ENCODE measurements around the gene DOCK10. TPM values are rescaled to one million over a fixed set of nuclear protein-coding genes. Genes with fewer than 3 reads are reported as not detected.
A peak's percentile ranks its signal among the peaks of the same experiment; 100 is the strongest.

Gene DOCK10
- total RNA-seq, 5 donors from 2014 or later (not counting 1 experiment from before 2014, with no cell fraction given): 206 to 266 (median 235) TPM

GRCh38 chr2:224969633-224970260, 72.5 kb downstream of the DOCK10 start:
- Histone ChIP-seq H3K4me3 (ENCODE audit: control insufficient read depth in 1 of 2, extremely low read depth in 1 of 2, low read length in 1 of 2) (no peak overlapping the region), H3K27me3 (replicated peaks in 1 of 2; ENCODE audit: control insufficient read depth in 2 of 2, extremely low read depth in 1 of 2, insufficient read depth in 2 of 2, low read length in 1 of 2) (no peaks in the 10 kb centered on the region), H3K9me3 (no peaks in the 10 kb centered on the region), H3K36me3 (ENCODE audit: control insufficient read depth in 2 of 2, extremely low read depth in 1 of 2, insufficient read depth in 1 of 2, low read length in 1 of 2) (no peaks in the 10 kb centered on the region), H3K27ac (ENCODE audit: low read length) (no peak overlapping the region), H3K4me1 (ENCODE audit: control insufficient read depth in 1 of 2, extremely low read depth in 1 of 2, insufficient read depth in 2 of 2, low read length in 2 of 2) (peaks cover 28 to 30% of the 10 kb centered on the region in 2 experiments)
- H3K9me3 Mint-ChIP-seq: no peaks in the 10 kb centered on the region
- POLR2A ChIA-PET: no interaction called here
- CTCF ChIA-PET: interaction anchor here in 1 of 2 donors (0.8 kb wide), 1 partner anchor 9 kb away, joined by 3 read pairs; no protein-coding TSS in a partner anchor
- peaks cover 11% of the 10 kb centered on the region for H3K36me3 Mint-ChIP-seq
- peaks cover 70 to 81% (median 80%) of the 10 kb centered on the region in 3 donors for H3K4me1 Mint-ChIP-seq
- DNase-seq: no peak
- no peak for ATAC-seq (replicated peaks in 1 of 4)
- H3K4me3 Mint-ChIP-seq: peak overlapping the region in 2 of 3 donors; percentile 25 to 36
- peak overlapping the region; percentile 80 to 88 for H3K27ac Mint-ChIP-seq
- 0% methylated on average over 1 of the region's 4 CpGs for WGBS (ENCODE audit: insufficient coverage)
- no peaks in the 10 kb centered on the region for H3K27me3 Mint-ChIP-seq

- peak overlapping the region; percentile 44 to 88 for H3K27ac Mint-ChIP-seq
- CTCF ChIA-PET: no interaction called here
Measured at GRCh38 chr2:224969095-224969494, 73.2 kb downstream of the DOCK10 start.

GRCh38 chr2:224968051-224968450, 74.2 kb downstream of the DOCK10 start:
- Mint-ChIP-seq H3K27me3 (no peaks in the 10 kb centered on the region), H3K9me3 (no peaks in the 10 kb centered on the region), H3K27ac (peak overlapping the region; percentile 43 to 54), H3K4me1 (peaks cover 68 to 77% (median 73%) of the 10 kb centered on the region in 3 donors), H3K4me3 (no peak overlapping the region), H3K36me3 (peaks cover 11% of the 10 kb centered on the region)
- Histone ChIP-seq H3K27ac (ENCODE audit: low read length) (no peak overlapping the region), H3K36me3 (ENCODE audit: control insufficient read depth in 2 of 2, extremely low read depth in 1 of 2, insufficient read depth in 1 of 2, low read length in 1 of 2) (no peaks in the 10 kb centered on the region), H3K27me3 (replicated peaks in 1 of 2; ENCODE audit: control insufficient read depth in 2 of 2, extremely low read depth in 1 of 2, insufficient read depth in 2 of 2, low read length in 1 of 2) (no peaks in the 10 kb centered on the region), H3K4me1 (ENCODE audit: control insufficient read depth in 1 of 2, extremely low read depth in 1 of 2, insufficient read depth in 2 of 2, low read length in 2 of 2) (peaks cover 18 to 25% of the 10 kb centered on the region in 2 experiments), H3K4me3 (ENCODE audit: control insufficient read depth in 1 of 2, extremely low read depth in 1 of 2, low read length in 1 of 2) (no peak overlapping the region), H3K9me3 (no peaks in the 10 kb centered on the region)
- DNase-seq (no peak), ATAC-seq (replicated peaks in 1 of 4) (no peak)
- ChIA-PET POLR2A (no interaction called here), CTCF (interaction anchor here in 1 of 2 donors (0.7 kb wide), 1 partner anchor 34 kb away, joined by 4 read pairs; no protein-coding TSS in a partner anchor)
- 90% methylated on average over 4 of the region's 4 CpGs for WGBS (ENCODE audit: insufficient coverage)

More at GRCh38 chr2:224969095-224969494, 73.2 kb downstream of the DOCK10 start:
- WGBS (ENCODE audit: insufficient coverage): no CpG with 5 or more reads among the region's 5 CpGs
- Mint-ChIP-seq H3K4me3 (peak overlapping the region in 1 of 3 donors; percentile 25), H3K27me3 (no peaks in the 10 kb centered on the region), H3K9me3 (no peaks in the 10 kb centered on the region), H3K36me3 (peaks cover 11% of the 10 kb centered on the region), H3K4me1 (peaks cover 72 to 82% (median 79%) of the 10 kb centered on the region in 3 donors)
- Histone ChIP-seq H3K9me3 (no peaks in the 10 kb centered on the region), H3K27me3 (replicated peaks in 1 of 2; ENCODE audit: control insufficient read depth in 2 of 2, extremely low read depth in 1 of 2, insufficient read depth in 2 of 2, low read length in 1 of 2) (no peaks in the 10 kb centered on the region), H3K4me1 (ENCODE audit: control insufficient read depth in 1 of 2, extremely low read depth in 1 of 2, insufficient read depth in 2 of 2, low read length in 2 of 2) (peaks cover 28 to 30% of the 10 kb centered on the region in 2 experiments), H3K36me3 (ENCODE audit: control insufficient read depth in 2 of 2, extremely low read depth in 1 of 2, insufficient read depth in 1 of 2, low read length in 1 of 2) (no peaks in the 10 kb centered on the region), H3K27ac (ENCODE audit: low read length) (no peak overlapping the region), H3K4me3 (ENCODE audit: control insufficient read depth in 1 of 2, extremely low read depth in 1 of 2, low read length in 1 of 2) (no peak overlapping the region)
- DNase-seq (no peak), ATAC-seq (replicated peaks in 1 of 4) (peak in 2 of 4 experiments; percentile 12 to 69)
- POLR2A ChIA-PET: no interaction called here

GRCh38 chr2:224966613-224967012, 75.7 kb downstream of the DOCK10 start:
- Mint-ChIP-seq H3K27ac (no peak overlapping the region), H3K4me1 (peaks cover 71 to 79% (median 72%) of the 10 kb centered on the region in 3 donors), H3K27me3 (no peaks in the 10 kb centered on the region), H3K9me3 (no peaks in the 10 kb centered on the region), H3K4me3 (no peak overlapping the region), H3K36me3 (peaks cover 16% of the 10 kb centered on the region)
- ATAC-seq (replicated peaks in 1 of 4) (no peak), DNase-seq (no peak)
- H3K4me1 ChIP-seq (ENCODE audit: control insufficient read depth in 1 of 2, extremely low read depth in 1 of 2, insufficient read depth in 2 of 2, low read length in 2 of 2): peaks cover 17 to 25% of the 10 kb centered on the region in 2 experiments
- H3K9me3 ChIP-seq: no peaks in the 10 kb centered on the region
- CTCF ChIA-PET: no interaction called here
- H3K27me3 ChIP-seq (replicated peaks in 1 of 2; ENCODE audit: control insufficient read depth in 2 of 2, extremely low read depth in 1 of 2, insufficient read depth in 2 of 2, low read length in 1 of 2): no peaks in the 10 kb centered on the region
- H3K27ac ChIP-seq (ENCODE audit: low read length): no peak overlapping the region
- no peak overlapping the region for H3K4me3 ChIP-seq (ENCODE audit: control insufficient read depth in 1 of 2, extremely low read depth in 1 of 2, low read length in 1 of 2)
- POLR2A ChIA-PET: interaction anchor here in 1 of 2 donors (0.6 kb wide), 1 partner anchor 39 kb away, joined by 3 read pairs; no protein-coding TSS in a partner anchor
- H3K36me3 ChIP-seq (ENCODE audit: control insufficient read depth in 2 of 2, extremely low read depth in 1 of 2, insufficient read depth in 1 of 2, low read length in 1 of 2): no peaks in the 10 kb centered on the region
- no CpG with 5 or more reads among the region's 2 CpGs for WGBS (ENCODE audit: insufficient coverage)

- Mint-ChIP-seq H3K27me3 (no peaks in the 10 kb centered on the region), H3K4me3 (no peak overlapping the region), H3K27ac (peak overlapping the region; percentile 64 to 69), H3K36me3 (peaks cover 28% of the 10 kb centered on the region), H3K4me1 (peaks cover 75 to 85% (median 80%) of the 10 kb centered on the region in 3 donors), H3K9me3 (no peaks in the 10 kb centered on the region)
- H3K27ac ChIP-seq (ENCODE audit: low read length): no peak overlapping the region
- ATAC-seq (replicated peaks in 1 of 4): no peak
- no peaks in the 10 kb centered on the region for H3K36me3 ChIP-seq (ENCODE audit: control insufficient read depth in 2 of 2, extremely low read depth in 1 of 2, insufficient read depth in 1 of 2, low read length in 1 of 2)
- 100% methylated on average over 3 of the region's 3 CpGs for WGBS (ENCODE audit: insufficient coverage)
- POLR2A ChIA-PET: interaction anchor here in 1 of 2 donors (0.6 to 0.7 kb wide), 2 partner anchors 22 to 30 kb away, joined by 3 to 4 read pairs; no protein-coding TSS in a partner anchor
- no peak overlapping the region for H3K4me3 ChIP-seq (ENCODE audit: control insufficient read depth in 1 of 2, extremely low read depth in 1 of 2, low read length in 1 of 2)
- DNase-seq: no peak
- H3K4me1 ChIP-seq (ENCODE audit: control insufficient read depth in 1 of 2, extremely low read depth in 1 of 2, insufficient read depth in 2 of 2, low read length in 2 of 2): peaks cover 0 to 16% of the 10 kb centered on the region in 2 experiments
- CTCF ChIA-PET: interaction anchor here in 1 of 2 donors (0.6 to 0.8 kb wide), 2 partner anchors 40 to 1806 kb away, joined by 3 read pairs; no protein-coding TSS in a partner anchor
- no peaks in the 10 kb centered on the region for H3K27me3 ChIP-seq (replicated peaks in 1 of 2; ENCODE audit: control insufficient read depth in 2 of 2, extremely low read depth in 1 of 2, insufficient read depth in 2 of 2, low read length in 1 of 2)
- no peaks in the 10 kb centered on the region for H3K9me3 ChIP-seq
Measured at GRCh38 chr2:224959556-224959955, 82.7 kb downstream of the DOCK10 start.

GRCh38 chr2:224958873-224959272, 83.4 kb downstream of the DOCK10 start:
- H3K4me3 ChIP-seq (ENCODE audit: control insufficient read depth in 1 of 2, extremely low read depth in 1 of 2, low read length in 1 of 2): no peak overlapping the region
- WGBS (ENCODE audit: insufficient coverage): no CpG with 5 or more reads among the region's 3 CpGs
- peaks cover 29% of the 10 kb centered on the region for H3K36me3 Mint-ChIP-seq
- ChIA-PET CTCF (interaction anchor here in 1 of 2 donors (0.6 kb wide), 1 partner anchor 1806 kb away, joined by 3 read pairs; no protein-coding TSS in a partner anchor), POLR2A (no interaction called here)
- peak overlapping the region; percentile 60 to 82 for H3K27ac Mint-ChIP-seq
- no peak overlapping the region for H3K27ac ChIP-seq (ENCODE audit: low read length)
- DNase-seq (no peak), ATAC-seq (replicated peaks in 1 of 4) (no peak)
- H3K9me3 Mint-ChIP-seq: no peaks in the 10 kb centered on the region
- no peak overlapping the region for H3K4me3 Mint-ChIP-seq
- H3K4me1 ChIP-seq (ENCODE audit: control insufficient read depth in 1 of 2, extremely low read depth in 1 of 2, insufficient read depth in 2 of 2, low read length in 2 of 2): peaks cover 0 to 16% of the 10 kb centered on the region in 2 experiments
- no peaks in the 10 kb centered on the region for H3K27me3 ChIP-seq (replicated peaks in 1 of 2; ENCODE audit: control insufficient read depth in 2 of 2, extremely low read depth in 1 of 2, insufficient read depth in 2 of 2, low read length in 1 of 2)
- peaks cover 79 to 84% (median 80%) of the 10 kb centered on the region in 3 donors for H3K4me1 Mint-ChIP-seq
- H3K36me3 ChIP-seq (ENCODE audit: control insufficient read depth in 2 of 2, extremely low read depth in 1 of 2, insufficient read depth in 1 of 2, low read length in 1 of 2): no peaks in the 10 kb centered on the region
- H3K27me3 Mint-ChIP-seq: no peaks in the 10 kb centered on the region
- no peaks in the 10 kb centered on the region for H3K9me3 ChIP-seq
